ENCODE results near the gene ZMIZ1. TPM values are rescaled to one million over a fixed set of nuclear protein-coding genes. Genes with fewer than 3 reads are reported as not detected.

The ZMIZ1 gene
- polyA plus RNA-seq, 1 experiment: 13.0 TPM

GRCh38 chr10:79142522-79143309, 74.0 kb downstream of the ZMIZ1 start:
- 0 out of 2 replicates have a peak, but pooled peaks have one; percentile 10 for TF ChIP-seq CTCF (IDR thresholded peaks at IDR 0.05; ENCODE audit: insufficient read depth, low read depth, low read length)
- no peak for DNase-seq (ENCODE audit: low read depth)
- POLR2A ChIA-PET: no interaction called here
- H3K27me3 ChIP-seq (ENCODE audit: control insufficient read depth, insufficient read depth, low read length): no peaks in the 10 kb centered on the region
- H3K4me3 ChIP-seq (ENCODE audit: low read depth, low read length): no peak overlapping the region
- H3K36me3 ChIP-seq (ENCODE audit: control insufficient read depth, insufficient read depth, low read length): peaks cover 26% of the 10 kb centered on the region
- CTCF ChIA-PET: interaction anchor here (0.6 to 2.1 kb wide), 3 partner anchors 53 to 1096 kb away, joined by 3 to 8 read pairs (median 3); no protein-coding TSS in a partner anchor

- TF ChIP-seq CTCF (IDR thresholded peaks at IDR 0.05; ENCODE audit: insufficient read depth, low read depth, low read length): no peak
- no peak for DNase-seq (ENCODE audit: low read depth)
- Histone ChIP-seq H3K4me3 (ENCODE audit: low read depth, low read length) (no peak overlapping the region), H3K27me3 (ENCODE audit: control insufficient read depth, insufficient read depth, low read length) (no peaks in the 10 kb centered on the region), H3K36me3 (ENCODE audit: control insufficient read depth, insufficient read depth, low read length) (peaks cover 28% of the 10 kb centered on the region)
- CTCF ChIA-PET: no interaction called here
- POLR2A ChIA-PET: no interaction called here
These were observed 75.1 kb downstream of the ZMIZ1 start for GRCh38 chr10:79143879-79144278.

GRCh38 chr10:79144351-79145173, 75.8 kb downstream of the ZMIZ1 start:
- H3K4me3 ChIP-seq (ENCODE audit: low read depth, low read length): no peak overlapping the region
- no peak for TF ChIP-seq CTCF (IDR thresholded peaks at IDR 0.05; ENCODE audit: insufficient read depth, low read depth, low read length)
- ChIA-PET CTCF (no interaction called here), POLR2A (no interaction called here)
- DNase-seq (ENCODE audit: low read depth): no peak
- H3K36me3 ChIP-seq (ENCODE audit: control insufficient read depth, insufficient read depth, low read length): peaks cover 27% of the 10 kb centered on the region
- H3K27me3 ChIP-seq (ENCODE audit: control insufficient read depth, insufficient read depth, low read length): no peaks in the 10 kb centered on the region

GRCh38 chr10:79145174-79145483, 76.4 kb downstream of the ZMIZ1 start:
- no peak for TF ChIP-seq CTCF (IDR thresholded peaks at IDR 0.05; ENCODE audit: insufficient read depth, low read depth, low read length)
- ChIA-PET POLR2A (no interaction called here), CTCF (no interaction called here)
- no peak overlapping the region for H3K4me3 ChIP-seq (ENCODE audit: low read depth, low read length)
- DNase-seq (ENCODE audit: low read depth): no peak
- no peaks in the 10 kb centered on the region for H3K27me3 ChIP-seq (ENCODE audit: control insufficient read depth, insufficient read depth, low read length)
- H3K36me3 ChIP-seq (ENCODE audit: control insufficient read depth, insufficient read depth, low read length): peaks cover 22% of the 10 kb centered on the region
